Measurements from ENCODE around the gene FNIP2.

DNA sequence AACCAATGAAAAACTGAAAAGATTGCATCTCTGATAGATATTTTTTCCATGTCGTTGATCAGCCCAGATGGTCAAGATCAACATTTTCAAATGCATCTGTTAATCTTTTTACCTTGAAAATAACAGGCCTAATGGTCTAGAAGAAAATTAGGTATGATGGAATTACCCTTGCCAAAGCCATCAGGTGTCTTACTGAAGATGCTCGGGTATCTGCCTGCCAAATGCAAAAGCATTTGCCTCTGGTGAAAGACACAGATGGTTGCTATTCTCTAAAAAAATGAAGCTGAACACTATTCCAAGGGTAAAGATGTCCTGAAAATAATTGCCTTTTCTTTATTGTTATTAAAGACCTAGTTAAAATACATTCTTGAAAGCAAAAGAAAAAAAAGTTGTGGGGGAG is 126.0 kb downstream of the FNIP2 start:
- TF ChIP-seq ELF4 (IDR thresholded peaks at IDR 0.05) (no peak), SP1 (IDR thresholded peaks at IDR 0.05) (no peak), BHLHE40 (IDR thresholded peaks at IDR 0.05; ENCODE audit: borderline replicate concordance) (no peak), LEF1 (IDR thresholded peaks at IDR 0.05; ENCODE audit: borderline replicate concordance) (no peak), FOXK2 (IDR thresholded peaks at IDR 0.05) (no peak)

All from HEK293T (cell line).